ENCODE measurements around the gene PSMA5. TPM values are rescaled to one million over a fixed set of nuclear protein-coding genes. Genes with fewer than 3 reads are reported as not detected.

Gene PSMA5
- total RNA-seq, 1 donor from 2014 or later: 60.7 TPM

DNA sequence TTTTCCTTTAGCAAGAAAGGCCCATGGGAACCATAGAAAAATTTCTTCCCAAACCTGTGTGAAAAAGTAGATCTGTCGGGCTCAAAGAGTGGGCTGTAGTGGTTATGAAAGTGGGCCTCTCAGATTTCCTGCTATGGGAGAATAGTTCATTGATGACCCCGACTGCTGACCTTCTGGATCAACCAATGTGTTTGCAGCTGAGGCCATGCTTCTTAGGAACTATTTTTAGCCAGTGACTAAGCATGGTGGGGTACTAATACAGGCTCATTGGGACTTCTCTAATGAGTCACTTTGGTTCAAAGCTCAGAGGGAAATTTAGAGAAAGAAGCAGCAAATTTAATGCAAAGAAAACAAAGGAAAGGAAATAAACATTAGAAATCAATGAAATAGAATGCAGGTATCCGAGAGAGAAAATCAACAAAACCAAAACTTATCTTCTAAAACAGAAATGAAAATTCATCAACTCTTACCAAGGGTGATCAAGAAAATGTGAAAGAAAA, 12.6 kb upstream of the PSMA5 start:
- intact Hi-C loops (cut with DNase I): no loop called here
- DNase-seq (ENCODE audit: low spot score): no peak

DNA sequence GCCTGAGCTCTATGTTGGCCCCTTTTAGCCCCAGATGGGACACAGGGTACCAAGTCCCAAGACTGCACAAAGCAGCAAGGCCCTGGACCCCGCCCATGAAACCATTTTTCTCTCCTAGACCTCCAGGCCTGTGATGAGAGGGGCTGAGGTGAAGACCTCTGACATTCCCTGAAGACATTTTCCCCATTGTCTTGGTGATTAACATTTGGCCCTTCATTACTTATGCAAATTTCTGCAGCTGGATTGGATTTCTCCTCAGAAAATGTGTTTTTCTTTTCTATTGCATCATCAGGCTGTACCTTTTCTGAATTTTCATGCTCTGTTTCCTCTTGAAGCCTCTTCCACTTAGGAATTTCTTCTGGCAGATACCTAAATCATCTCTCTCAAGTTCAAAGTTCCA, 8.2 kb upstream of the PSMA5 start:
- intact Hi-C loops (cut with DNase I): no loop called here
- no peak for DNase-seq (ENCODE audit: low spot score)

DNA sequence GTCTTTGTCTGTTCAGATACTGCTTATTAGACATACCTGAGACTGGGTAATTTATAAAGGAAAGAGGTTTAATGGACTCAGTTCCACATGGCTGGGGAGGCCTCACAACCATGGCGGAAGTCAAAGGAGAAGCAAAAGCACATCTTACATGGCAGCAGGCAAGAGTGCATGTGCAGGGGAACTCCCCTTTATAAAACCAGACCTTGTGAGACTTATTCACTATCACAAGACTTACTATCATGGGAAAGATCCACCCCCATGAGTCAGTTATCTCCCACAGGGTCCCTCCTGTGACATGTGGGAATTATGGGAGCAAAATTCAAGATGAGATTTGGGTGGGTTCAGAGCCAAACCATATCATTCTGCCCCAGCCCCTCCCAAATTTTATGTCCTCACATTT, 7.1 kb upstream of the PSMA5 start:
- DNase-seq (ENCODE audit: low spot score): no peak
- intact Hi-C loops (cut with DNase I): no loop called here

DNA sequence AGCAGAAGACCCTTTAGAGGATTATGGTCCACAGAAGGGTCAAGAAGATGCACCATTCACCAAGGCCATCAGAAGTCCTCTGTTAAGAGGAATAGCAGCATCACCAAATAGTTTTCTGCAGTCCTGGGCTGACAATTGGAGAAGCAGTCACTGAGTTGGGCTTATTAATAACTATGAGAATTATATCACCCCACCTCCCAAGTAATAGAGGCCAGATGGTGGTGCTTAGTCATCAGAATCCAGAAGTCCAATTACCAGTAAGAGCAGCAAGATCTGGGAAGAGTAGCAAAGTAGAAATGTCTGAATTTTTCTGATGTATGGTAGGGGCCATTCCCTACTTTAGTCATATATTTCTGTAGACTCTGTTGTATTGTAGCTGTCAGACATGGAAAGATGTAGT, 6.1 kb upstream of the PSMA5 start:
- intact Hi-C loops (cut with DNase I): no loop called here

DNA sequence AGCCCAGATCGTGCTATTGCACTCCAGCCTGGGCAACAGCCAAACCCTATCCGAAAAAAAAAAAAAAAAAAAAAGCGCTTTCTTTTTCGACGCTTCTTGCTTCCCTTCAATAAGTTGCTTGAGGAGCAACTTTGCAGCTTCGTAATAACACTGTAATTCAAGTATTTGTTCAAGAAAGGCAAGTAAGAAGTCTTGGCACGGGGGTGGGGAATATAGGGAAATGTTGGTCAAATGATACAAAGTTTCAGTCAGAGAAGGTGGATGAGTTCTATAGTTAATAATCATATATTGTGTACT, 871 bp upstream of the PSMA5 start:
- intact Hi-C loops (cut with DNase I): loop anchor here (5.0 kb wide), 2 partner anchors 40 to 105 kb away; partner anchors contain the start of gene SYPL2
- DNase-seq (ENCODE audit: low spot score): no peak

More for the DNA sequence above, 6.1 kb upstream of the PSMA5 start:
- no peak for DNase-seq (ENCODE audit: low spot score)

DNA sequence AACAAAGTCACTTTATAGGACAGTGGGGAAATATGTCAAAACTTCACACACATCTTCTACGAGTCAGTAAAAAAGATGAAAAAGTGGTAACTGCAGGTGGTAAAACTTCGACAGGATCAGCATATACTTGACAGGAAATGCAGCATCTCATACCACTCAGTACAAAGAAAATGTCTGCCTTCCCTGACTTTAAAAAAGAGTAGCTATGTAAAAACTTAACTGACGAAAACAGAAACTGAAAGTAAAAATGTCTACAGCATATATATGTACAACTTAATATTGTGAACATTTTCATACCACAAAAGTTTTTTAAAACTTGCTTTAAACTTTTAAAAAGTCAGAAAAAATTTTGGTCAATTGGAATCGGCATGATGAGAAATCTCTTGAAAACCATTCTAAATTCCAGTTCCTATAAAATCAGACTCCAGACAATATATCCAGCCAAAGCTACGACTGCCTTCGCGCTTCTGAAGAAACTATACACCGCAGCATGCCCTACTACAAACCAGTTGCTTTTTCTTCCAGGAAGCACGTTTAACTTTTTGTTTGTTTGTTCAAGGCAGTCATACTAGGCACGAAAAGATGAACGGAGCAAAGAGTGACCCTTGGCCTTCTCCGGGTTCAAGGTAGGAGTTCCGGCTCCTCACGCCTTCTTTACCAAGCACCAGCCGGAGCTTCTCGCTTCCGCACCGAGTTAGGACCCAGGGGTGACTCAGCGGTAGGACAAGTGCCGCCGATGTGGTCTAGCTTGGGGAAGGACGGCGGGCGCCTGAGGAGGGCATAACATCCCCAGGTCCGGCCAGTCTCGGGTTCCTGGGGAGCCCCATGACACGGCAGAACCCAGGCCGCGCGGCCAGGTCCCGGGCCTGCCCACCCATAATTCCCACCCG, 612 bp downstream of the PSMA5 start:
- peak; percentile 83 for DNase-seq (ENCODE audit: low spot score)
- intact Hi-C loops (cut with DNase I): loop anchor here (1.0 to 5.0 kb wide), 3 partner anchors 42 to 107 kb away; partner anchors contain the start of genes ATXN7L2 and SYPL2

DNA sequence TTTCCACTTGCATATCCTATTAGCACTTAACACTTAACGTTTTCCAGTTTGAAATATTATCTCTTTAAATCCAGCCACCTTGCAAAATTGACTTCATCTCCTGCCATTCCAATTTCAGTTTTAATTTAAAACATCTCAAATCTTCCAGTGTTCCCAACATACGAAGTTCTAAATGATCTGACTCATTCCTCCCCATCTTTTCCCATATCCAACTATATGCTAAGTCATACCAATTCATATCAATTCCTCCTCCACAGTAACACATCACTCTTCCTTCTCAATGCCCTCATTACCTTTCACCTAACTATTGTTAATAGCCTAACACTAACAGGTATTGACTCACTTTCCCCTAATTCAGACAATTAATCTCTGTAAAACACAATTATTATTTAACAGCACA, 2.8 kb downstream of the PSMA5 start:
- intact Hi-C loops (cut with DNase I): no loop called here

DNA sequence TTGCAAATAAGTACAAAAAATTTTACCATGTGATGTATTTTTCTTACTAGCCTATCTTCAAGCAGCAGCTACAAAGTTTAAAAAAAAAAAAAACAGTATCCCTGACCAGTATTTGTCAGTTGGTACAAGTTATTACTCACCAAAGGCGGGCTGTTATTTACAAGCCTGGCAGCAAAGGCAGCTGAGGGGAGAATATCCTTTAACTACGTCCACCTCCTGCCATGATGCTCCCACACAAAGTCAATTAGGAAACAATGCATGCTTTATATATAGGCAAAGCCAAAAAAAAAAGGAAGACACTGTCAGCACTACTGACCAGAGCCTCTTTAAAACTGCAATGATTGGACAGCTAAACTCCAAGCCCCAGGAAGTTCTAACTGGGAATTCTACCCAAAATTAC, 13.7 kb downstream of the PSMA5 start:
- DNase-seq (ENCODE audit: low spot score): no peak
- intact Hi-C loops (cut with DNase I): no loop called here

More for the DNA sequence above, 2.8 kb downstream of the PSMA5 start:
- no peak for DNase-seq (ENCODE audit: low spot score)

DNA sequence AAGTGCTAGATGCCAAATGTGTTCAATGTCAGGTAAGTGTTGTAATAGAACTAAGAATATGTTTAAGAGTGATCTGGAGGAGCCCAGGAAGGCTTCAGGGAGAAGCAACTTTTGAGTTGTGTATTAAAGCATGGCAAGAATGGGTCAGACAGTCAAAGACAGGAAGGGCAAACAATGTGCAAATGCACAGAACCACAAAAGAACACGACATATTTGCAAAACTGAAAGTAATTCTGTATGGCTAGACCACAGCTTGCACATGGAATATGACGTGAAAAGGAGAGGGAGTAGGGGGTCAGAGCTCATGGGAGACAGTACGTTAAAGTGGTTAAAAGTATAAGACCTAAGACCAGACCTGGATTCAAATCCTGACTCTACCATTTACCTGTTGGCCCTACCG, 21.4 kb downstream of the PSMA5 start:
- intact Hi-C loops (cut with DNase I): loop anchor here (5.0 kb wide), 1 partner anchor 127 kb away; no protein-coding TSS in a partner anchor
- no peak for DNase-seq (ENCODE audit: low spot score)

DNA sequence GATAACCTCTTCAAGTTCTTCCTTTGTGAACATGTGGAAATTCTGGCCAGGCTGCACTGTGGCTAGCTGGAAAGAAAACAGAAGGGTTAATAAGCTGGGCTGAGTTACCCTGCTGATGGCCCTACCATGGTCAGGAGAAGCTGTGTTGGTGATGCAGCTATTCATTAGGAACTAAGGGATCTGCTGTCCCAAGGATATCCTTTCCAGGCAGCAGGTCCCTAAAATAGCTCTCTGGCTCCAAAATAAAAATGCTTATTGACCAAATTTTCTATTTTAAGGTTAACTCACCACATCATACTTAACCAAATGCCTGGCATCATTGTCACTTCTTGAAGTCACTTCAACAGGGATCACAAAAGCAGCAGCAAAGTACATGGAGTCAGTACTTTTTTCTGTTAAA, 24.2 kb downstream of the PSMA5 start:
- intact Hi-C loops (cut with DNase I): loop anchor here (5.0 kb wide), 1 partner anchor 130 kb away; no protein-coding TSS in a partner anchor
- no peak for DNase-seq (ENCODE audit: low spot score)

DNA sequence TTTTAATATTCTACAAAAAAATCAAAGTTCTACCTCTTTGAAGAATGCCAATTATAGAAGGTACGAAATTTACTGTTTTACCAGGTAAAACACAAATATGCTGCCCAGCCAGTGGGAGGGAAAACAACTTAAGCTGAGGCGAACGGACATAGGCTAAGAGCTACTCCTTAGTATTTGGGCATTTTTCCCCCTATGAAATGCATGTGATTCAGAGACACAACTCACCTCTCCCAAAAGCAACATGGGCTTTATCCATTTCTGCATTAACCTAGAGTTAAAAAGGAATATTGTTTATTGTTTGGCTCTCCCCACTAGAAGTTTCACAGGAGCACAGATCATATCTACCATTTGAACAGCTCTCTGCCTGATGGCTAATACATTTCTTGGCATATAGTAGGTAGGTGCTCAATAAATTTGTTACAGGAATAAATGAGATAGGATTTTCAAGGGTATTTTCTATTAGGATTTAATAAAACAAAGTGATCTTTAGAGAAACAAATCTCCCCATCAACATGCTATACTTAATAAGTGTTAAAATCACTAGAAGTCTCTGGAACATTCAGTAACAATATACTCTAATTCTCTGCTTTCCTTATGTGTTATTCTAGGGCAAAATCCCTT, 26.1 kb downstream of the PSMA5 start:
- intact Hi-C loops (cut with DNase I): loop anchor here (5.0 kb wide), 1 partner anchor 132 kb away; no protein-coding TSS in a partner anchor
- DNase-seq (ENCODE audit: low spot score): no peak

DNA sequence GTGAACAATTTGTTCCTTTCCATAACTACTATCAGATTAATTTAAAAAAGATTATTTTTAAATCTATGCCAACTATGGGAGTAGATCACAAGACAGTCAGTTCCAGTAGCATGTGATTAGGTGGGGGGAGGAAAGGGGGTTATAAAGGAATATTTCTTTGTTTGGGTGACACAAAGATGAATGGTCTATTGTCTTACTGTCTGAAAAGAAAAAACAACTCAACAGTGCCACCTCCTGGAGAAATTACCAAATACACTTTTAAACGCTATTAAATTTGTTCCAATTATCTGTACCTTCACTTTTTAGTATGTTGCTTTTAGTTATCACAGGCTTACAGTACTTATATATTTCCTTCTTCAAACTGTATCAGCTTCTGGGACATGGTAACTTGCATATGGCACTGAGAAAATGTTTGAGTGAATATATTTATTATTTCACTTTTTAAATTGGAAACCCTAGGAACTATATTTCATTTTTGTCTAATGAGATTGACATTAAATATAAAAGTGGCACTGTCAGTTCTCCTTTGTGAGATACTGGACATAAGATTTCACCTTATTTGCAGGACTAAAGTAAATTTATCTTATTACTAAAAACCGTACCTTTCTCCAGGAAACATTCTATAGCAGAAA, 26.8 kb downstream of the PSMA5 start:
- intact Hi-C loops (cut with DNase I): loop anchor here (1.0 to 5.0 kb wide), 4 partner anchors 42 to 137 kb away; partner anchors contain the start of gene MYBPHL

DNA sequence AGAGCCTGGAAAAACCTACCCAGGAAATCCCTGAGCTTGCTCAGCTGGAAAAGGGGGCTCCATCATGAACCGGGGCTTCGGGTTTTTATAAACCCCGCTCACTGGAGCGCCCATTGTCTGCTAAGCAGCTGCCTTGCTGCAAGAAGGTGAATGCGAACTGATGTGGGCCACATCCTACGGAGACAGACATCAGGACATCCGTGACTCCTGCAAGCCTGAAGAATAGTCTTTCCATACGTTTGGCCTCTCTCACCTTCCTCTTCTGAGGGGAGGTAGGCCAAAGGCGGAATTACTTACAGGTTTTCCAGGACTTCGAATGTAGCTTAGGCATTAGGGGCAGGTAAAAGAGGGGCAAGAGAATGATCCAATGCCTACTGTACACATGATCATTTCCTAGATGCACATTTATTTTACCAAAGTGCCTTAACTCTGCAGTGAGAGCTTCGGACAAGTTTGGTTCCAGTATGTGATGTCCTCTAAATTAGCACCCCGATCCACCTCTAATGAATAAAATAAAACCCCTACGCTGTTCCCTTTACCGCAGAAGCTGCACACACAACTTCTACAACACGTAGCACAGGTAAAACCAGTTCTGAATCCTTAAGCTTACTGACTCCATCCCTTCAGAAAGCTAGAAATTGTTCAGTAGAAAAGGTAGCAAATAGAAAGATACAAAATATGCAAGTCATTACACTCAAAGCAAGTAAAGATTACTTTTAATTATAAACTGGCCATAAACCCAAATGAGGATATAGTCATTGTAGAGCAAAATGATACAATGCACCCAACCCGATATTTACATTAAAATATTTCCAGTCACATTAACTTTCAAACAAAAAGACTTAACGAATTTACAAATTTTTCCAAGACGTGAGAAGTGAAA, 27.7 kb downstream of the PSMA5 start:
- intact Hi-C loops (cut with DNase I): loop anchor here (1.0 to 5.0 kb wide), 4 partner anchors 41 to 136 kb away; partner anchors contain the start of gene MYBPHL
- DNase-seq (ENCODE audit: low spot score): no peak

More for the DNA sequence above, 26.8 kb downstream of the PSMA5 start:
- no peak for DNase-seq (ENCODE audit: low spot score)

DNA sequence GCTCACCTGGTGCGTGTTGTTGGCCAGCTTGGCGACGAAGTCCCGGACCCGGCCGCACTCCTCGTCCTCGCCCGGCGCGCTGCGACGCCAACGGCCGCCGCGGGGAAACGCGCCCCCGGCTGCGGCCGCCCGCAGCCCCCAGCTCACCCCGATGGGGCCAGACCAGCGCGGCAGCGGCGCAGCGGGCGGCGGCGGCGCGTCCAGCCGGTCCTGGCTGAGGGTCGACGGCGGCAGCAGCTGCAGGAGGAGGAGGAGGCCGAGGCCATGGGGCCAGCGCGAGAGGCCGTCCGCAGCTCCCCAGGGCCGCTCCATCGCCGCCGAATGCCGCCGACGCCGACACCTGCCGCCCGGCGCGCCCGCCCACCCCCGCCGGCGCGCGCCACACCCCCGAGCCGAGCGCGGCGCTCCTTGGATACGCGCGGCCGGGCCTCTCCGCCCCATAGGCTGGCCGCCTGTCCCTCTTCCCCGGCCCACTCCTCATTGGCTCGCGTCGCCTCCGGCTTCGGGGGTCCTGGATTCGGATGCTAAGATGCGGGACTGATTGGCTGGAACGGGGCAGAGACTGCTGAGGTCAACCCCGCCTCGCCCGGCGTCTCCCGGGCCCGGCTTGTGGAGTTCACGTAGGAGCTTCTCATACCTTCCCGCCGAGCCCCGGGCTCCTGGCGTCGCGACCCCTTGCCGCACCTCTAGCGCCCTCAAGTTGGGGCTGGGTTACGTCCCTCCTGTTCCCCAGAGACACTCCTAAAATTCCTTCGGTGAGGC, 28.5 kb downstream of the PSMA5 start, which contains the start of gene SORT1:
Gene SORT1, minus strand, starts transcription at position 338 of the 762 bp plus-strand sequence. Its CDS starts 26 bp downstream, at position 312.
- peak; percentile 93 for DNase-seq (ENCODE audit: low spot score)
- intact Hi-C loops (cut with DNase I): loop anchor here (2.0 to 5.0 kb wide), 3 partner anchors 40 to 135 kb away; partner anchors contain the start of gene MYBPHL

DNA sequence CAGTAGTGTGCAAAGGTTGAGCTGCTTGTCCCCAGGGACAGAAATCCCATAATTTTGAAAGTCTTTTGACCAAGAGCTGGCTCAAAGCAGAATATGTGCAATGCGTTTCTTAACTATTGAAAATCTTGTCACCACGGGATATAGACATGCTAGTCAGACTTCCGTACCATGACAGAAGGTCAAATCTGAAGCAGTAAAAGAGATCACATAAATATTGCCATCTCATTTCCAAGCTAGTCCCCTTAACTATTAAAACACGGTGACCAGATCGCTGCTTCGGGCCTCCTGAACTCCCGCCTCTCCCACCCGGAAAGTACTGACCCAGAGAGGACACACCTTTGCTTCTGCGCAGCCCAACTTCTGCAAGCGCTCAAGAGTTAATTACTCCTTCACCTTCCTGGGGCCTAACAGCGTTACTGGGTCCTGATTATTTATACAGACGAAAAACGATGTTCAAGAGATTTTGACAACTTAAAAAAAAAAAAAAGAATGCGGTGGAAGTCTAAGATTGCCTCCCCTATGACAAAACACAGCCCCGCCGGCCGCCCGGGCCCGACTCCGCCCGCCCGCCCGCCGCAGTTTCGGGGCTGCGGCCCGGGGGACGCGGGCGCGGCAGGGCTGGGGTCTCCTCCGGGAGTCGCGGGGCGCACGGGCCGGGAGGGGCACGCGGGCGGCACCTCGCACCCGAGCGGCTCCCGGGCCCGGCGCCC, 29.2 kb downstream of the PSMA5 start:
- DNase-seq (ENCODE audit: low spot score): no peak
- intact Hi-C loops (cut with DNase I): loop anchor here (5.0 kb wide), 2 partner anchors 40 to 135 kb away; no protein-coding TSS in a partner anchor

DNA sequence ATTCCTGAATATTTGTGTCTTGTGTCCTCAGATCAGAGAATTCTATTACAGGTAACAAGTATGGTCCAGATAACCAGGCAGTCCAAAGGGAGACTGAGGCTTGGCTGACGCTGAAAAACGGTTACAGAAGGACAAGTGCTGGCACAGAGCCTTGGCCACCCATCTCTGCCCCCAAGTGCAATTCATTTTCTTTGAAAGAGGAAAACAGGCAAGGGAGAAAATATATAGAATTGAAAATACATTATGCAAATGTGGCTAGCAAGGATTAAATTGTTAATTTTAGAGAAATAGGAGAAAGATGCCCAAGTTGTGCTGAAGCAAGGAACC, 29.8 kb downstream of the PSMA5 start:
- DNase-seq (ENCODE audit: low spot score): no peak
- intact Hi-C loops (cut with DNase I): loop anchor here (5.0 kb wide), 2 partner anchors 39 to 134 kb away; no protein-coding TSS in a partner anchor

Measured in cardiac septum (tissue), 1 donor.